Measurements from ENCODE around the gene DTNBP1.

Gene DTNBP1

GRCh38 chr6:15691250-15691869 lies 28.5 kb upstream of the DTNBP1 start:
- peak; percentile 91 to 93 for DNase-seq (ENCODE audit: low read depth in 2 of 2)
- TF ChIP-seq CTCF (IDR thresholded peaks at IDR 0.05; ENCODE audit: low read depth, low read length) = peak; percentile 100
- H3K4me3 ChIP-seq (replicated peaks in 1 of 2; ENCODE audit: low read depth in 2 of 2, low read length in 2 of 2) = peak overlapping the region in 1 of 2 donors; percentile 36

- TF ChIP-seq CTCF (IDR thresholded peaks at IDR 0.05; ENCODE audit: low read depth, low read length) = no peak
- peak in 1 of 2 donors; percentile 7 for DNase-seq (ENCODE audit: low read depth in 2 of 2)
Observed at GRCh38 chr6:15690510-15690909, 27.7 kb upstream of the DTNBP1 start.

GRCh38 chr6:15689586-15690482 lies 27.0 kb upstream of the DTNBP1 start:
- DNase-seq (ENCODE audit: low read depth in 2 of 2) = peak; percentile 10 to 51
- TF ChIP-seq CTCF (IDR thresholded peaks at IDR 0.05; ENCODE audit: low read depth, low read length) = no peak
- no peak overlapping the region for H3K4me3 ChIP-seq (replicated peaks in 1 of 2; ENCODE audit: low read depth in 2 of 2, low read length in 2 of 2)

More at GRCh38 chr6:15690510-15690909, 27.7 kb upstream of the DTNBP1 start:
- H3K4me3 ChIP-seq (replicated peaks in 1 of 2; ENCODE audit: low read depth in 2 of 2, low read length in 2 of 2) = no peak overlapping the region

- no peak overlapping the region for H3K4me3 ChIP-seq (replicated peaks in 1 of 2; ENCODE audit: low read depth in 2 of 2, low read length in 2 of 2)
- no peak for DNase-seq (ENCODE audit: low read depth in 2 of 2)
- TF ChIP-seq CTCF (IDR thresholded peaks at IDR 0.05; ENCODE audit: low read depth, low read length) = no peak
Observed at GRCh38 chr6:15685619-15686018, 22.8 kb upstream of the DTNBP1 start.

GRCh38 chr6:15682965-15683822 lies 20.4 kb upstream of the DTNBP1 start:
- no peak for TF ChIP-seq CTCF (IDR thresholded peaks at IDR 0.05; ENCODE audit: low read depth, low read length)
- DNase-seq (ENCODE audit: low read depth in 2 of 2) = no peak
- H3K4me3 ChIP-seq (replicated peaks in 1 of 2; ENCODE audit: low read depth in 2 of 2, low read length in 2 of 2) = no peak overlapping the region

GRCh38 chr6:15681946-15682345 lies 19.1 kb upstream of the DTNBP1 start:
- no peak overlapping the region for H3K4me3 ChIP-seq (replicated peaks in 1 of 2; ENCODE audit: low read depth in 2 of 2, low read length in 2 of 2)
- DNase-seq (ENCODE audit: low read depth in 2 of 2) = no peak
- no peak for TF ChIP-seq CTCF (IDR thresholded peaks at IDR 0.05; ENCODE audit: low read depth, low read length)
